Activated CD4-positive, alpha-beta T cell treated with anti-CD3 and anti-CD28 coated beads for 48 hours (primary cell): ENCODE results near the gene PCSK4.
"Not testable (repeated sequence)": the region's sequence is repeated elsewhere in the genome, so short reads cannot be mapped to it uniquely, and the experiment has no call there.

ENCODE experiments used
- DNase-seq: peaks from one replicate; pipeline ENCODE4 v3.0.0-alpha.2; 2020

PCSK4 gene

DNA sequence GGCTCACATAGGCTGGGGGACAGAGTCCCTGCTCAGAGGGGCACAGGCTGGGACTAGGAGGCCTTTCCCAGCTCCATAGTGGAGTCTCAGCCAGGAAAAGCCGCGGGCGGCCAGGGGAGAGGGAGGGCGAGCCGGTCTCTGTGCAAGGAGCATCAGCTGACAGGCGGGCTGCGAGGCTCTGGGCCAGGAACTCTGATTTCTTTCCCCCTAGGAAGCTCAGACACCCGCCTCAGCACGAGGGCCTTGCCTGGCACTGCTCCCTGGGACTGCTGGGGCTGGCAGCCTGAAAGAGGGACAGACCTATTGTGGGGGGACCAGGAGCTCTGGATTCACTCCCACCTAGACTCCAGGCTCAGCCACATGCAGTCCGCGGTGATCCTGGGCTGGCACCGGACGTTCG, 31.5 kb upstream of the PCSK4 start:
- no peak for DNase-seq

GRCh38 chr19:1520203-1520780, 30.1 kb upstream of the PCSK4 start:
- DNase-seq = no peak

DNA sequence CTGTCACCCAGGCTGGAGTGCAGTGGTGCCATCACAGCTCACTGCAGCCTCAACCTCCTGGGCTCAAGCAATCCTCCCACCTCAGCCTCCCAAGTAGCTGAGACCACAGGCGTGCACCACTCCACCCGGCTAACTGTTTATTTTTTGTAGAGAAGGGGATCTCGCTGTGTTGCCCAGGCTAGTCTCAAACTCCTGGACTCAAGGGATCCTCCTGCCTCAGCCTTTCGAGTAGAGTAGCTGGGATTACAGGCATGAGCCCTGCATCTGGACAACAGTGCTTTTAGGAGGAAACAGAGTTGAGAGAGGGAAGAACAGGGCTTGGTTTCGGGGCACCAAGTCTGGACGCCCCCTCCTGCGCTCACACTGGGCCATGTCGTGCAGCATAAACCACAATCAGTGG, 29.7 kb upstream of the PCSK4 start:
- not testable (repeated sequence) for DNase-seq

- DNase-seq = no peak
These were observed 28.3 kb upstream of the PCSK4 start for GRCh38 chr19:1518471-1518870.

DNA sequence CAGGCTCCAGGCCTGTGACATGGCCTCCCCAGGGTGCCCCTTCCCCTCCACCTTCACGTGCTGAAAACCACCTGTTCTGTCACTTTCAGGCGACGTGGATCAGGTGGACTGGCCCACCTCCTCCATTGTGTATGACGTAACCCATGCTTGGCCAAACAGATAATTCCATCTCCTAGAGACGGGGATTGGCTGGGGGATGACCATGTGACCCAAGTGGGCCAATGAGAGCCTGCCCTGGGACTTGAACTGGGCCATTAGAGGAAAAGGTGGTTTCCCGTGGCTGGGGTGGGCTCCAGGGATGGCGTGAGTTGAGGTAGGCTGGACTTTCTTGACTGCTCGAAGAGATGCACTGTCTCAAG, 26.2 kb upstream of the PCSK4 start:
- DNase-seq = no peak

DNA sequence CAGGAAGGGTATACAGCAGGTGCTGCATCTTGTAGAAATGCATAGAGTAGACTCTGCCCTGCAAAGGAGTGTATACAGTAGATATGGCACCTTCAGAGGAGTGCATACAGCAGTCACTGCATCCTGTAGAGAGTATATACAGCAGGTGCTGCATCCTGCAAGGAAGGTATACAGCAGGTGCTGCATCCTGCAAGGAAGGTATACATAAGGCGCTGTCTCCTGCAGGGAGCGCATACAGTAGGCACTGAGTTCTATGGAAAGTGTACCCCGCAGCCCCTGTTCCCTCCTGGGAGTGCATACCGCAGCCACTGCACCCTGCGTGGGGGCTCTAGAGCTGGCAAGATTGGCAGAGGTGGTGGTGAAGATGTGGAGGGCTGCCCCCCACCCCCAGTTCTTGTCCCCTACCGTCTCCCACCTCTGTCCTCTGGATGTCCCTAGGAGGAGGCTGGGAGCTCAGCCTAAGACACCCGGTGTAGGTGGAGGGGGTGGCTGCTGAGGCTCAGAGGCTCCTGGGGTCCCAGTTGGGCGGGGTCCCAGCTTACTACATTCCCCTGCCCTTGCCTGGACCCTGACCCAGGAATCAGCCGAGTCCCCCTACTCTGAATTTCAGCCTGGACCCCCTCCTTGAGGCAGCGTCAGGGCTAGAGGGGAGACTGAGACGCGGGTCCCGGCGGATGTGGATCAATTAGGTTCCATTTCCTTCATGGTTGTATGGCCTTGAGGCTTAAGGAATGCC, 25.0 kb upstream of the PCSK4 start:
- no peak for DNase-seq

GRCh38 chr19:1514295-1514661, 24.1 kb upstream of the PCSK4 start:
- no peak for DNase-seq

DNA sequence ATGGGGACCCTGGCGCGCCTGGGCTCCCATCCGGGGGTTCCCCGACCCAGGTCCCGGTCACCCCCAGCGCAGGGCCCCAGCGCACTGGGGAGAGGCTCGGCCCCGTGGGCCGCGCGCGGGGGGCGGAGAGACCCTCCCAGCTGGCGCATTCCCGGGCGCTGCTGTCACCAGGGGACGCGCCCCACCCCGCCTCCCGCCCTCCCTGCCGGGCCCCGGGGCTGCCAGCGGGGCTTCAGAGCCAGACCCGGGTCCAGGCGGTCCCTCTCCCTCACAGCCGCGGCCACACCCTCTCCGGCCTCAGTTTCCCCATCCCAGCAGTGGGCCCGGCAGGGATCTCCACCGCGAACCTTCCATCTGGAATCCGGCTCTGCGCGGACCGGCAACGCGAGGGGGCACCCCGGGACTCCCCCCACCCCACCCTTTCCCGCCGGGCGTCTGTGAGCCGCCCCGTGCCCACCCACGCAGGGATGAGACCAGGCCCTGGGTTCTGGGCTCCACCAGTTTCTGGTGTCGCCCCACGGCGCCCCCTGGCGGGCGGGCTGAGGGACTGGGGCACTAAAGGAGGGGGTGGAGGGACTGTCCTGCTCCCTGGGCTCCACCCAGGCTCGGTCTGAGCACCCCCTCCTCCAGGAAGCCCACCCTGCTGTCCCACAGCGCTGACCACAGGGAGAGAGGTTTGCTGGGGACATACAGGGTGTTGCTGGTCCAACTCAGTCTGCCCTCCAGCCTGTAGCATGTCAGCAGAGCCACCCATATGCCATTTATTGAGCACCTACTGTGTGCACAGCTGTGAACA, 23.5 kb upstream of the PCSK4 start:
- DNase-seq = peak; percentile 84

DNA sequence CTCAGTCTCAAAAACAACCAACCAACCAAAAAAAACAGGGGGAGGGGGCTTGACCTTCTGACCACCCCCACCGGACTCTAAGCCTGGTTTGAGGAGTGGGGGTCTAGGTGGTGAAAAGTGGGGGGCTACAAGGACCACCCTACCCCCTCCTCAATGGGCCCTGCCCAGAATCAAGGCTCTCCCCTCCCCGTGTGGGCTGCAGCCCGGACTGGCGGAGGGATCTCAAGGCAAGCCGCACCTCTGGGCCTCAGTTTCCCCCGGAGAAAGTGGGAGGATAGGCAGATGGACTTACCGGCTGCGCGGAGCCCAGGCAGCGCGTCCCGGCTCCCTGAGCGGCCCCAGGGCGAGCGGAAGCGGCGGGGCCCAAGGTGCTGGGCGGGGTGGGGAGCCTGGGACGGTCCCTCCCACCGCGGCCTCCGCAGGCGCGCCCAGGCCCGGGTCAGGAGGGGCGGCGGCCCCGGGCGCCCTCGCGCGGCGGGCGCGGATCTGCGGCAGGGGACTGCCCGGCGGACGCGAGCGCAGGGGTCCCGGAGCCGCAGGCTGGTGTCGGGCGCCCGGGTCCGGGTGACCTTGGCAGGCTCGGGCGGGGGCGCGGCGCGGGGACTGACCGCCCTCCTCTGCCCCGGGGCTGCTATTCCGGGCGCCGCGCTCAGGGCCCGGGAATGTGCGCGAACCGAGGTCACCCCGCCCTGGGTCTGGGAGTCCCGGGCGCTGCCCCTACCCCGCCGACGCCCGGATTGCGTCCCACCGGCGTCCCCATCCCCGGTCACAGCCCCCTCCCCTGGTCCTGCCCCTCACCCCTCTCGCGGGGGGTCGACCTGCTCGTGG, 22.7 kb upstream of the PCSK4 start, which contains the start of gene ADAMTSL5:
ADAMTSL5 (minus strand) TSS at position 349 of the 828 bp plus-strand sequence. CDS start 2,076 bp downstream, outside the sequence.
- peak; percentile 80 for DNase-seq

- no peak for DNase-seq
These were observed 21.5 kb upstream of the PCSK4 start for GRCh38 chr19:1511318-1512317.

DNA sequence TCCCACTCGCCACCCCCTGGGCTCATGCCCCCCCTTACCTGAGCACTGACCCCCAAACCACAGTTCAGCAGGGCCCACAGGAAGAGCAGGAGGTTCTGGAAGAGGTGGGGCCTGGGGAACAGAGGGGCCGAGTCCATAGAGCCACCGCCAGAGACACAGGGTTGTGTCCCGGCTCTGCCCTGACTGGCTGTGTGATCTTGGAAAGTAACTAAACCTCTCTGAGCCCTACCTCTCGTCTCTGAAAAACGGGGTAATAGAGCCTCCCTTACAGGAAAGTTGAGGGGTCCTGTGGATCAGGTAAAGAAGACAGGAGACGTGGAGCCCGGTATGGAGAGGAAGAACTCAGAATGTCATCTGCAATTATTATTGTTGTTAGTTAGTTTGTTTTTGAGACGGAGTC, 20.7 kb upstream of the PCSK4 start:
- DNase-seq = no peak

DNA sequence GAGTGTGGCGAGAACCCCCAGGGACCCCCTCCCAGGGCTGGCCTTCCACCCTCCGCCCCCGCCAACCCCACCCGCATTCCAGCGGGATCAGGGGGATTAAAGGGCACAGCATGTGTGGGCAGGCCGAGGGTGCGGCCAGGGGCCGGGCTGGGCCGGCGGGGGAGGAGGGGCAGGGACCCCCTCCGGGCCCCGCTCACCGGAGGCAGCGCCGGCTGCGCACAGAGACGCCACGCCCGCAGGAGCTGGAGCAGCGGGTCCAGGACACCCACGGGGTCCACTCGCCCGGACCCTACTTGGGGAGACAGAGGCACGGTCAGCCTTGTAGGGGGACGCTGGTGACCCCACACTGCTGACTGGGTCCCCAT, 20.3 kb upstream of the PCSK4 start:
- DNase-seq = no peak

- DNase-seq = no peak
These were observed 19.7 kb upstream of the PCSK4 start for GRCh38 chr19:1509602-1510441.

- no peak for DNase-seq
These were observed 18.3 kb upstream of the PCSK4 start for GRCh38 chr19:1508507-1508856.

- peak; percentile 95 for DNase-seq
These were observed 17.8 kb upstream of the PCSK4 start for GRCh38 chr19:1507763-1508506.

DNA sequence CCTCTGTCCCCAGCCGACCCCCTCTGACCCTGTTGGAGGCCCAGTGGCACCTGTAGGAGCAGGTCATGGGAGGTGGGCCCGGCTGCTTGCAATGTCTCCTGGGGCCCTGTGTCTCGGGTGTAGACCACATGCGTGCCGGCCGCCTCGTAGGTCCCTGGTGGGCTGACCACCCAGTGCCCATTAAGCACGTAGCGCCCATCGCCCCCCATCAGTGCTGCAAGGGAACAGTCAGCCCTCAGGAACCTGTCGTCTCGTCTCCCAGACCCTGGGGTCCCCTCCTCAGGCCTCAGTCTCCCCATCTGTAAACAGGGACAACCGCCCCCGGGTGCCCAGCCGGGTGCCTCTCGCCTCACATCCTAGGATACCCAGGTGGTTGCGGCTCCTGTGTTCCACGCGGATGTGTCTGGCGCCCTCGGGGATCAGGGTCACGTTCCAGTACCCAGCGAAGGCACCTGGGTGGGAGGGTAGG, 17.1 kb upstream of the PCSK4 start:
- no peak for DNase-seq

- DNase-seq = no peak
These were observed 16.1 kb upstream of the PCSK4 start for GRCh38 chr19:1505991-1506881.

DNA sequence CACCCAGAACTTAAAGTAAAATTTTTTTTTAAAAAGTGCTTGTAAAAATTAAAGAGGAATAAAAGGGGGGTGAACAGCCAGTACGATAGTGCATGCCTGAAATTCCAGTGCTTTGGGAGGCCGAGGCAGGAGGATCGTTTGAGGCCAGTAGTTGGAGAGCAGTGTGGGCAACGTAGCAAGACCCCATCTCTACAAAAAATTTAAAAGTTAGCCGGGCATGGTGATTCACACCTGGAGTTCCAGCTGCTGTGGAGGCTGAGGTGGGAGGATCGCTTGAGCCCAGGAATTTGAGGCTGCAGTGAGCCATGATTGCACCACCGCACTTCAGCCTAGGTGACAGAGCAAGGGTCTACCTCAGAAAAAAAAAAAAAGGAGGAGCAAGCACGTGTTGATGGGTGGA, 14.9 kb upstream of the PCSK4 start:
- DNase-seq = no peak
